ENCODE results near the gene TNFSF15.

TNFSF15 gene

DNA sequence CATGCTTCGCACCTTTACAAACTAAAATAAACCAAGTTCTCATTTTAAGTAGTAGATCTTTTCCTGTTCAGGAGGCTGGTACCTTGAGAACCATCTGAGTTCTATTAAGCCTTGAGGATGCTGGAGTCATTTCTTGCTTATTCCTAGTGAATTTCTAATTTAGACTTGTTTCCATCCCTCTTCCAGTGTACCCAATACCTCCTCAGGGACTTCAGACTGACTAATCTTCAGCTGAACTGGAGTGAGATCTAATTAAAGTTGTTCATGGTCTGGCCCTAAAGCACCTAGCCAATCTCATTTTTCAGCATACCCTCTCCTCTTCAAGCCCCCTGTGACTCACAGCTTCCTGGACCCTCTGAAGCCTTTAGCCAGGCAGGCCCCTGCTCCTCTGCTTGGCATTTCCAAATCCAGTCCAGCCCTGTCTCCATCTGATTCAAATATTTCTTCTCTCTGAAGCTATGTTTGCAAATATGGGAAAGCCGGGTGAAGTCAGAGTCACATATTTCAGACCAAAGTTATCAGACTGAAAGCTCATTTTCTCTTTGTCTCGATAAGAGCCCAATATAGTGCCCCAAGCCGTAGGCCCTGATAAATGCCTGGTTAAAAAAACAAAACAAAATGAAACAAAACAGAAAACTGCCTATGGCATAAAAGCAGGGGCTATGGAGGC is 19.4 kb upstream of the TNFSF15 start:
- Histone ChIP-seq H3K36me3 (ENCODE audit: insufficient read depth, low read length) (no peaks in the 10 kb centered on the region), H3K4me1 (ENCODE audit: control insufficient read depth, insufficient read depth, low read length, unreplicated experiment) (peaks cover 15% of the 10 kb centered on the region), H2AFZ (ENCODE audit: low read length, unreplicated experiment) (no peak overlapping the region), H3K4me3 (ENCODE audit: low read depth, low read length) (no peak overlapping the region), H3K79me2 (ENCODE audit: control insufficient read depth, insufficient read depth, low read length, unreplicated experiment) (no peaks in the 10 kb centered on the region), H3K27ac (ENCODE audit: low read depth, low read length) (no peak overlapping the region), H3K27me3 (ENCODE audit: insufficient read depth, low read length) (no peaks in the 10 kb centered on the region)

DNA sequence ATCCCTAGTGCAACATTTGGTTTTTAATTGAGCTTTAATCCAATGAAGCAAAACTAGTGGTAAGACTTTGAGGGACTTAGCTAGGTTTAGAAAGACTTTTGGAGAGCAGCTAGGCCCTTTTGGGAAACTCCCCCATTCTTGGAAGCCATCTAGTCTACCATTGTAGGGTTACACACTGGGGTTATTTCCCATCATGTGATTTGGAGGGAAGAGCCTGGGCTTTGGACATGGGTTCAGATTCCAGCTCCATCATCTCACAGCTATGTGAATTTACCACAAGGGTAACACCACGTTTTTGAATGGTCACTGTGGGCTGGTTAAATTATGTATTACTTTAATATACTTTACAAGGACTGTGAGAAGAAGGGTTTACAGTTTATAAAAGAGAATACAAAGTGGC is 18.3 kb upstream of the TNFSF15 start:
- Histone ChIP-seq H3K27me3 (ENCODE audit: insufficient read depth, low read length) (no peaks in the 10 kb centered on the region), H2AFZ (ENCODE audit: low read length, unreplicated experiment) (no peak overlapping the region), H3K36me3 (ENCODE audit: insufficient read depth, low read length) (no peaks in the 10 kb centered on the region), H3K4me3 (ENCODE audit: low read depth, low read length) (no peak overlapping the region), H3K79me2 (ENCODE audit: control insufficient read depth, insufficient read depth, low read length, unreplicated experiment) (no peaks in the 10 kb centered on the region), H3K27ac (ENCODE audit: low read depth, low read length) (no peak overlapping the region), H3K4me1 (ENCODE audit: control insufficient read depth, insufficient read depth, low read length, unreplicated experiment) (peaks cover 15% of the 10 kb centered on the region)

DNA sequence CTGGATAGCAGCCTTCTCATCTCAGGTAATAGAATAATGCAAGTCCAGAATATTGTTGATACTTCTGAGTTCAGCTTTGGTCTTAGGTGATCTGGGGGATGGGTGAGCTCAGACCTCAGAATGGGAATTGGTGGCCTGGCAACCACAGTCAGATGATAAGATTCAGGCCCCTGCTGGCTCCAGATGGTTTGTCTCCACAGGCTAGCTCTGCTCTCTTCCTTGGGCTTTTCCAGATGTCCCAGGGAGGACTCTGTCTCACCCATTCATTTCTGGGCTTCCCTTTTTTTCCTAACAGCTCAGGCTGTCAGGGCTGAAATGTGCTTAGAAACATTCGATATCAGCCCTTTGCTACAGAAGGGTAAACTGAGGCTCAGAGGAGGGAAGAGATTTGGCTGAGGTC is 17.6 kb upstream of the TNFSF15 start:
- Histone ChIP-seq H3K4me1 (ENCODE audit: control insufficient read depth, insufficient read depth, low read length, unreplicated experiment) (peaks cover 15% of the 10 kb centered on the region), H3K36me3 (ENCODE audit: insufficient read depth, low read length) (no peaks in the 10 kb centered on the region), H3K4me3 (ENCODE audit: low read depth, low read length) (no peak overlapping the region), H3K27ac (ENCODE audit: low read depth, low read length) (no peak overlapping the region), H3K79me2 (ENCODE audit: control insufficient read depth, insufficient read depth, low read length, unreplicated experiment) (no peaks in the 10 kb centered on the region), H3K27me3 (ENCODE audit: insufficient read depth, low read length) (no peaks in the 10 kb centered on the region), H2AFZ (ENCODE audit: low read length, unreplicated experiment) (no peak overlapping the region)

DNA sequence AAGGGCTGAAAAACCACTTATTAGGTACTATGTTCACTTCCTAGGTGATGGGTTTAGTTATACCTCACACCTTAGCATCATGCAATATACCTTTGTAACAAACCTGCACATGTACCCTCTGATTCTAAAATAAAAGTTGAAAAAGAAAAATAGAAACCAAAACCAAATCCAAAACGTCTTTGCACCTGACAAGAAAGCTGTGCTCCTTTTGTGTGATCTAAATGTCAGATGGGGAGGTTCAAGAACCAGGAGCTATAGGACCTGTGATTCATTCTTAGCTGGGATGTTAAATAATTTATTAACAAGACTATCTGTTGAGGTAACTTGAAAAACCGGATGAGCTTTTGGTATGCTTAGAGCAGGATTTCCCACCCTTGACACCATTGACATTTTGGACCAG is 16.9 kb upstream of the TNFSF15 start:
- Histone ChIP-seq H3K4me1 (ENCODE audit: control insufficient read depth, insufficient read depth, low read length, unreplicated experiment) (peaks cover 15% of the 10 kb centered on the region), H3K27me3 (ENCODE audit: insufficient read depth, low read length) (no peaks in the 10 kb centered on the region), H3K27ac (ENCODE audit: low read depth, low read length) (no peak overlapping the region), H3K4me3 (ENCODE audit: low read depth, low read length) (no peak overlapping the region), H3K79me2 (ENCODE audit: control insufficient read depth, insufficient read depth, low read length, unreplicated experiment) (no peaks in the 10 kb centered on the region), H3K36me3 (ENCODE audit: insufficient read depth, low read length) (no peaks in the 10 kb centered on the region), H2AFZ (ENCODE audit: low read length, unreplicated experiment) (no peak overlapping the region)

DNA sequence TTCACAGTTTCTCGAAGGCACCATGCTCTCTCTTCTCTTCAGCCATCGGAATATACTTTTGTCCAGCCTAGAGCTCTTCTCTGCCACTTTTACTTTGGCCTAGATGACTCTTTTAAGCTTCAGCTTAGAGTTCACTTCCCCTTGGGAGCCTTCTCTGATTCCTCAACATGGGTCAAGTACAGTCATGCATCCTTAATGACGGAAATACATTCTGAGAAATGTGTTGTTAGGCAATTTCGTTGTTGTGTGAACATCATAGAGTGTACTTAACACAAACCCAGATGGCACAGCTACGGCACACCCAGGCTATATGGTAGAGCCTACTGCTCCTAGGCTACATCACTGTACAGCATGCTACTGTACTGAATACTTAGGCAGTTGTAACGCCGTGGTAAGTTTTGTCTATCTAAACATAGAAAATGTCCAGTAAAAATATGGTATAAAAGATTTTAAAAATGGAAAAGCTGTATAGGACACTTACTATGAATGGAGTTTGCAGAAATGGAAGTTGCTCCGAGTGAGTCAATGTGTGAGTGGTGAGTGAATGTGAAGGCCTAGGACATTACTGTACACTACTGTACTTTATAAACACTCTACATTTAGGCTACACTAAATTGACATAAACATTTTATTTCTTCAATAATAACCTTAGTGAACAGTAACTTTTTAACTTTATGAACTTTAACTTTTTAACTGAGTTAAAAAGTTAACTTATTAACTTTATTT is 15.1 kb upstream of the TNFSF15 start:
- Histone ChIP-seq H3K27ac (ENCODE audit: low read depth, low read length) (no peak overlapping the region), H3K79me2 (ENCODE audit: control insufficient read depth, insufficient read depth, low read length, unreplicated experiment) (no peaks in the 10 kb centered on the region), H3K4me1 (ENCODE audit: control insufficient read depth, insufficient read depth, low read length, unreplicated experiment) (peaks cover 15% of the 10 kb centered on the region), H2AFZ (ENCODE audit: low read length, unreplicated experiment) (no peak overlapping the region), H3K36me3 (ENCODE audit: insufficient read depth, low read length) (no peaks in the 10 kb centered on the region), H3K27me3 (ENCODE audit: insufficient read depth, low read length) (no peaks in the 10 kb centered on the region), H3K4me3 (ENCODE audit: low read depth, low read length) (no peak overlapping the region)

DNA sequence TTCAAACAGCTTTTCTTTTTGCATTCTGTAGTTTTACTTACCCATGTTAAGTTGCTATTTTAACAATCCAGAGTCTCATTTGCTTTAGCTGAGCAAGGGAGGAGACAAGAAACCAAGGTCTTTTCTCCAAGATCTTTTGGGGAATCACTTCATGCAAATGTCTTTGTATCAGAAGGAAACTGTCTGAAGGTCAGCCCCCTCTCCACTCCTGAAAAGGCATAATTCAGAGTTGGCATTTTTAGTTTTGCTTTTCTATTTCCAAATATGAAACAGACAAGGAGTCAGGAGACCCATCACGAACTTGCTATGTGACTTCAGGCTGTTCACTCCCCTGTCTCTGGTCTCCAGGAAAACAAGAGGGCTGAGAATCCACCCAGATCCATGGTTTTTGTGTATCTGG is 12.3 kb upstream of the TNFSF15 start:
- H3K27me3 ChIP-seq (ENCODE audit: insufficient read depth, low read length), result no peaks in the 10 kb centered on the region
- H3K4me3 ChIP-seq (ENCODE audit: low read depth, low read length), result no peak overlapping the region
- no peak overlapping the region for H2AFZ ChIP-seq (ENCODE audit: low read length, unreplicated experiment)
- no peak overlapping the region for H3K27ac ChIP-seq (ENCODE audit: low read depth, low read length)
- no peaks in the 10 kb centered on the region for H3K79me2 ChIP-seq (ENCODE audit: control insufficient read depth, insufficient read depth, low read length, unreplicated experiment)
- no peaks in the 10 kb centered on the region for H3K4me1 ChIP-seq (ENCODE audit: control insufficient read depth, insufficient read depth, low read length, unreplicated experiment)
- H3K36me3 ChIP-seq (ENCODE audit: insufficient read depth, low read length), result no peaks in the 10 kb centered on the region

DNA sequence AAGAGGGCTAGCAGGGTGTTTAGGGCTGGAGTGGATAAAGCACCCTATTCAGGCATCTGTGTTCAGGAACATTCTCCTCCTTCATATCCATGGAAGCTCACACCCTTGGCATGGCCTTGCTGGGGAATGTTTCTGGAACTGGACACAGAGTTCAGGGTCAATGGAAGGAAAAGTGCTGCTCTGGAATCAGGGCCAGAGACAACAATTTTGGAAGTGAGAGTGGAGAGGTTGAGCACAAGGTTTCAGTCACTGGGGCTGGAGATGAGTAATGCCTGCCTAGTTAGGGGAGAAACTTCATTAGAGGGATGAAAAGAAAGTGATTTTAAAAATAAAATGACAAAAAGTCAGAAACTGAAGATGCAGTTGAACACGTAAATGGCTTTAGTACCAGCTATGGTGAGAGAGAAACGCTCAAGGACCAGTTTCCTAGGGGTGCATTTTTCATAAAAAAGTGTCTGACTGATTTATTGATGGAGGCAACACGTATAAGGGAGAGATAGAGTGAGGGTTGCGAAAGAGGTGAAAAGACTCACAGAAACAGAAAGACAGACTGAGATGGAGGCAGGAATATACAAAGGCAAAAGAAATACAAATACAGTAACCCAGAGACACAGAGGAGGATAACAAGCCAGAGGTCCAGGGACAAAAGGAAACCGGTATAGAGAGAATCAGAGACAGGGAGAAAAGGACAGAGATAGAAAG is 8.0 kb upstream of the TNFSF15 start:
- no peak overlapping the region for H3K4me3 ChIP-seq (ENCODE audit: low read depth, low read length)
- H3K27me3 ChIP-seq (ENCODE audit: insufficient read depth, low read length), result no peaks in the 10 kb centered on the region
- H3K36me3 ChIP-seq (ENCODE audit: insufficient read depth, low read length), result no peaks in the 10 kb centered on the region
- no peak overlapping the region for H2AFZ ChIP-seq (ENCODE audit: low read length, unreplicated experiment)
- no peaks in the 10 kb centered on the region for H3K4me1 ChIP-seq (ENCODE audit: control insufficient read depth, insufficient read depth, low read length, unreplicated experiment)
- no peak overlapping the region for H3K27ac ChIP-seq (ENCODE audit: low read depth, low read length)
- H3K79me2 ChIP-seq (ENCODE audit: control insufficient read depth, insufficient read depth, low read length, unreplicated experiment), result no peaks in the 10 kb centered on the region

DNA sequence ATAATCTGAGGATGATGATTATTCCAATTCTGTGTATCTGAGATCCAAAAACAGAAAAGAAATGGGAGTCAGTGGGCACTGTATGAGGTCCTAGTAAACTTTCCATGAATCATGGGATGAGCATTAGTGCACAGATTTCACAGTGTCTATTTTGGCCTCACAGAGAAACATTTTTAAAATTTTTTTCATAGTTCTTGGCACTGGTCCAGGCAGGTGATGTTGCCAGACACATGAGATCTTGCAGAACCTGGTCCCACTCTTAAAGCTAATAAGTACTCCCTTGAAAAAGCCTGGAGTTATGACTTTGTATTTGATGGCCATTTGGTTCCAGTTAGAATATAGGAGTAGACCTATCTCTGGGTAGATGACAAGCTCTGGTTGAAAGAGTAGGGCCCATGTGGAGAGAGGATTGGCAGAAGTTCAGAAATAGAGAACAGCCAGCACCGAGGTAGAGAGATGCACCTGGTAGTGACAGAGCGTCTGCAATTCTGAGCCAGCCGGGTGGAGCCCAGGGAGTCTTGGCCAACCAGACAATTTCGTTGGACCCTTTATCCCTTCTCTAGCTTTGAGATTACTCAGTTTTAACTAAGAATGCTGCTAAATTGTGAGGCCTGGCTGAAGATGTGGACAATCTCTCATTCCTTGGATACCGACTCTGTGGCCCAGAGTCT is 6.3 kb upstream of the TNFSF15 start:
- Histone ChIP-seq H2AFZ (ENCODE audit: low read length, unreplicated experiment) (no peak overlapping the region), H3K36me3 (ENCODE audit: insufficient read depth, low read length) (no peaks in the 10 kb centered on the region), H3K27me3 (ENCODE audit: insufficient read depth, low read length) (no peaks in the 10 kb centered on the region), H3K27ac (ENCODE audit: low read depth, low read length) (no peak overlapping the region), H3K79me2 (ENCODE audit: control insufficient read depth, insufficient read depth, low read length, unreplicated experiment) (no peaks in the 10 kb centered on the region), H3K4me3 (ENCODE audit: low read depth, low read length) (no peak overlapping the region), H3K4me1 (ENCODE audit: control insufficient read depth, insufficient read depth, low read length, unreplicated experiment) (no peaks in the 10 kb centered on the region)

DNA sequence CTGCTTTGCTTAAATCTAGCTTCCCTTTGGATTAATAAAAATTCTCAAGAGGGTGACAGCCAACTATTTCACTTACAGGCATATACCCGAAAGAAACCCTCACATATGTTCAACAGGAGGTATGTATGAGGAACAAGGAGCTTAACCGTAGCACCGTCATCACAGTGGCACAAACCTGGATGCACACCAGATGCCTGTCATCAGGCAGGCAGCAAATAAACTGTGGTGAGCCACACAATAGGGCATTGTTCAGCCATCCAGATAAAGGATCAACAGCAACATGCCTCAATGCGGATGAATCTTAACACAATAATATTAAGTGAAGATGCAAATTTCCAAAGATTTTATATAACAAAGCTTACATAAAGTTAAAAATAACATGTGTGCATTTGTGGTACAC is 5.5 kb upstream of the TNFSF15 start:
- Histone ChIP-seq H3K4me3 (ENCODE audit: low read depth, low read length) (no peak overlapping the region), H3K36me3 (ENCODE audit: insufficient read depth, low read length) (no peaks in the 10 kb centered on the region), H3K4me1 (ENCODE audit: control insufficient read depth, insufficient read depth, low read length, unreplicated experiment) (no peaks in the 10 kb centered on the region), H3K27ac (ENCODE audit: low read depth, low read length) (no peak overlapping the region), H3K79me2 (ENCODE audit: control insufficient read depth, insufficient read depth, low read length, unreplicated experiment) (no peaks in the 10 kb centered on the region), H3K27me3 (ENCODE audit: insufficient read depth, low read length) (no peaks in the 10 kb centered on the region), H2AFZ (ENCODE audit: low read length, unreplicated experiment) (no peak overlapping the region)

DNA sequence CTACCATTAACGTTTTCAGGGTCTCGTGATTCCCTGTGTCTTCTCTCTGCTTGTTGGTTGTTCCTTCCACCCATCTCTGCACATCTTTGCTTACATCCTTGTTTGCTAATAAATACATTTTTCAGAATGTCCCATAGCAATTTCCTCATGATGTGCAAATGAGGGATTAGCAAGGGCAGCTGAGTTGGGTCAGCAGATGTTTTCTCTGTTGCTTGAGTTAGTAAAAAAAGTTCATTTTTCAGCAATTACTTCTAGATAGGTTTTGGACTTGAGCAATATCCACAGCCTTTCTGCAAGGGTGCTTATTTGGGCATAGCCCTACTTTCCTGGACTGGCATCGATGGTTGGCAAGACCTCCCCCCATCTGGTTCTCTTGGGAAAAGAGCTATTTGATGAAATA is 4.8 kb upstream of the TNFSF15 start:
- Histone ChIP-seq H3K27me3 (ENCODE audit: insufficient read depth, low read length) (no peaks in the 10 kb centered on the region), H2AFZ (ENCODE audit: low read length, unreplicated experiment) (no peak overlapping the region), H3K36me3 (ENCODE audit: insufficient read depth, low read length) (no peaks in the 10 kb centered on the region), H3K4me1 (ENCODE audit: control insufficient read depth, insufficient read depth, low read length, unreplicated experiment) (peaks cover 4% of the 10 kb centered on the region), H3K79me2 (ENCODE audit: control insufficient read depth, insufficient read depth, low read length, unreplicated experiment) (no peaks in the 10 kb centered on the region), H3K4me3 (ENCODE audit: low read depth, low read length) (no peak overlapping the region), H3K27ac (ENCODE audit: low read depth, low read length) (no peak overlapping the region)

Data from ACC112 (cell line).